Stimulated activated CD8-positive, alpha-beta memory T cell treated with anti-CD3 and anti-CD28 coated beads, Interleukin-4, amount 100 ng/mL, for 48 hours (primary cell): Measurements from ENCODE around the gene MEF2C.

Experiments
- DNase-seq: peaks from one replicate; pipeline ENCODE4 v3.0.0-alpha.2; 2020

MEF2C gene

GRCh38 chr5:88887342-88887741 is 4.4 kb upstream of the MEF2C start:
- DNase-seq: no peak

DNA sequence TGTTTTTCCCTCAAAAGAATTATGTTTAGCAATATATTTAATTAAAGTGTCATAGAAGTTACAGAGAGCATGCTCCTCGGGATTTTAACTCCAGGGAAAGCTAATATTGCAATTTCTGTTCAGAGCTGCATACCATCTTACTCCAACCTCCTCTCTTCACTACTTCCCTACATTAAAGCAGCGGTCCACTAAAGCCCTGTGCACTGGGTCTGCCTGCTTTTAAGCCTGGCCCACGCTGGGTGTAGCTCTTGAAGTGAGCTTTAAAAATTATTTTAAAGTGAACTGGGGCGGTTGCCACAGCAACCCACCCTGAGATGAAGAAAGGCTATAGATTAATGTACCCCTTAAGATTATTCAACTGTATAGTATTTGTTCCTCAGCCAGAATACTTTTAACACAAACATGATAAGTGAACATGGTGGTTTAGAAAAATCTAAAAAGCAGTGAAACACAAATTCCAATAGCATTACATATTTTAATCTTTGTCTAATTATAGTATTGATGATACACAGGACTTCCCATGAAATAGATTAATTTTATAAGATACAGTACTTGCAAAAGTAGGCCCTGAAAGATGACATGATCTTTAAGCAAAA is 3.9 kb upstream of the MEF2C start:
- DNase-seq: no peak

GRCh38 chr5:88886252-88886651 is 3.3 kb upstream of the MEF2C start:
- DNase-seq: no peak

DNA sequence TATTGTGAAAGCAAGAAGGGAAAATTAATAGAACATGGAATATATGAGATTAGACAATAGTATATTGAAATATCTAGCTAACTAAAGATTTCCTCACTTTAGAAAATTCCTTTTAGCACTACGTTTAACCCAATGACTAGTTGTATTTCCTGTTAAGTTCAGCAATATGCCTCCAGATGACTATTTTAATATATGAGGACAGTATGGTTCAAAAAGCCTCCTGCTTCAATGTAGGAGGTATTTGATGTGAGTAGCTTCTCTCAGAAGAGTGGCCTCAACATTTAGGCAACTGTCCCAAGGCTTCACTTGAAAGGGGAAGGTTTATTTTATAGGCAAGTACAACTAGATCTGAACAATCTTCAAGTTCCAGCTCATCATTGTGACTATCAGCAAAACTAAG is 2.0 kb upstream of the MEF2C start:
- no peak for DNase-seq

DNA sequence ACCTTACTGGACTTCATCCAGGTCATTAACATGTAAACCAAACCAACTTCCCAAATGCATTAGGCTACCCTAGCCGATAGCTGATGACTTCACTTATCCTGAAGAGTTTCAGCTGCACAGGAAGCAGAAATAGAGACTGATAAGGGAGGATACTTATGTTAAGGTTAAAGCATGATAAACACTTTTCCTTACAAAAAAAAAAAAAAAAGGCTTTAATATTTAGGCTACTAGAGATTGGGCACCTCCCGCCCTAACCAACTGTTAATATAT is 1.6 kb upstream of the MEF2C start:
- no peak for DNase-seq

GRCh38 chr5:88883836-88884607 is 1.0 kb upstream of the MEF2C start:
- peak; percentile 40 for DNase-seq

- no peak for DNase-seq
Measured at GRCh38 chr5:88882276-88883038, 527 bp downstream of the MEF2C start.

DNA sequence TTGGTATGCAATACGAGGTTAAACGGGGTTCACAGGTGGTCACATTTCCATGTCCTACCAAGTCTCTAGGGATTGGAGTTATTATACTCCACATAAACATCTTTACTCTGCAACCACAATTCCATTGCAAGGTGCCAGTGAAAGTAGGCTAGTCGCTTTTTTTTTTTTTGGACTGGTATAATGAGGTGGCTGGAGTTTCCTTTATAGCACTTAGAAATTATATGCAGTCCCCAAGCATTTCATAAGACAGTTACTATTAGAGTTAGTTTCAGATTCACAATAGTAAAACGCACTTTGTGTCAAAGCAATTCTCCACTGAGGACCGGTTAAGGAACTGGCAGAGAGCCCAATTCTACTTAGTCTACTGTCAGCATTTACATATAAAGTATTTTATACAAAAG is 1.4 kb downstream of the MEF2C start:
- no peak for DNase-seq

- DNase-seq: no peak
Measured at GRCh38 chr5:88880201-88880600, 2.8 kb downstream of the MEF2C start.

GRCh38 chr5:88879724-88880123 is 3.3 kb downstream of the MEF2C start:
- DNase-seq: no peak

DNA sequence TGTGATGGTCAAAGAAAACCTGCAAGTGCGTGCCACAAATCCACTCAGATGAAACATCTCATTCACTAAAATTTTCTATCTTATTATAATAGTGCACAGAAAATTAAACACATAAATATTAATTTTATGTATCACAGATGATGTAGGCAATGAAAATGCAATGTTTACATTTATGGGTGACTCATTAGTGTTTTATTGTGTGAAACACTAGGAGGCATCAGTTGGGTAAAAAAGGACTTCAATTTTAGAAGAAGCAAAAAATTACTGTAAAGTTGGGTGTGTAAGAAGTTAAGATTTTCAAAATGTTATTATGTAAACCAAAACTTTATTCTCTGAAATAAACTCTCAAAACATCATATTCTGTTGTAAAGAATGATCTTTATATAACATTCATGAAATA is 4.0 kb downstream of the MEF2C start:
- no peak for DNase-seq

DNA sequence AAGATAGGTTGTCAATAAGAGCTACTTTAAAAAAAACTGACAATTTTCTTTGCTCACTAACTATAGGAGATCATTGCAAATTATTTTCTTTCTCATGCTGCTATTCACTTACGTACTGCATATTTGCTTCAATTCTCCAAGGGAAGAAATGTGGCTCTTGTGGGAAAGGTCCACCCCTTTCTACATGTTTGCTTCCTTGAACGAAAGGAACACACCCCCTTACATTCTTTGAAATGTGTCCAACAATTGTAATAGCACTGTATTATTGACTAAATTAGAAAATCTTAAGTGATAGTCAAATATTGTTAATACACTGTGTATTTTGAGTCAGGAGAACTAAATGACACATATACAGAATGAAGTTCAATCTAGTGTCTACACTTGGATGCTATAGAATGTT is 5.2 kb downstream of the MEF2C start:
- no peak for DNase-seq

DNA sequence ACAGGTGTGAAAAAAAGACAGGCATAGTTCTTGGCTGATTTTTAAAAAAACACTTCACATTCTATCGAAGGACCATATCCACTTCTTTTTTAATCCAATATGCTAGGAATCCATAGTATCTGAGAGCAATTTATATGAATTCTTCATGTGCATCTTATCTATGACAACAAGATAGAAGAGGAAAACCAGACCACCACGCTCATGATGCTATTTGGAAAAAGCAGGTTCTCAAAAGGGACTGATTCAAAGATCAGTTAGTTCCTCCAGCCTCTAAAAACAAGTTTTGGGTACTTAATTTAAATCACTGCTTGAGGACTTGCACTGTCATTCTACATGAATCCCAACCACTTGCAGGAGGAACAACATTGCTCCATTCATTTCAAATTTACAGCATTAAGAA is 6.3 kb downstream of the MEF2C start:
- DNase-seq: no peak

DNA sequence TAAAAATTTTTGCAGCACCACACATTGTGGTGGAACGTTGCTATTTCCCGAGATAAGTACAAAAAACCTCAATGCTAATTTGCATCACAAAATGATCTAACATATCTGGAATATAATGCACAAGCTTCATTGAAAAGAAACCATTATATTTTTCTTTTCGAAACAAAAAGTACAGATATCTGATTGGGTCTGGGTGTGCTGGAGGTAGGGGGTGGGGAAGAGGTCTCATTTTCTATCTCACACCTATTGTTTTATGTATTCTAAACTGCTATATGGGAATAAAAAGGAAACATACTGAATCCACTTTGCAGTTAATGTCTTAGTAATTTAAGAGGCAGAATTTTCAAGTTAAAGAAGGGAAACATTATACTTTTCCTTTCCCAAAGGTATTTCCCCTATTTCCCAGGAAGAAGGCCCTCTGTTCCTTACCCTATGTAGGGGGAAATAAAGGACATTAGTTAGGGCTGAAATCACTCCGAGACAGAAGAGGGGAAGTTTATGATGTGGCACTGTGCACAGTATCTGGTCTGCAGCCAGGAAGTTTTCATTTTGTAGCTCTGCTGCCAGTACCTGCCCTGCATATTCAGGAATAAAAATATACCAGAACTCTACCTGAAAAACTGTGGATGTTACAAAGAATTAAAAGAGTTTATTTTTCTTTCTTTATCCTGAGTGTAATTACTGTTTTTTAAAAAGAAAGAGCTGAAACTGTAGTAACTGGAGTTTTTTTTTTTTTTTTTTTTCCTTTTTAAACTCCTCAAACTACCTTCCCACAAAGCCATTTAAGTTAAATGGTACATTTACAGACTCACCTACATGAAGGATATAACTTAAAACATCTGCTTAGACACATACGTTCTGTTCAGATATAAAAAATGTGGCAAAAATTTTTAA is 7.4 kb downstream of the MEF2C start:
- no peak for DNase-seq

DNA sequence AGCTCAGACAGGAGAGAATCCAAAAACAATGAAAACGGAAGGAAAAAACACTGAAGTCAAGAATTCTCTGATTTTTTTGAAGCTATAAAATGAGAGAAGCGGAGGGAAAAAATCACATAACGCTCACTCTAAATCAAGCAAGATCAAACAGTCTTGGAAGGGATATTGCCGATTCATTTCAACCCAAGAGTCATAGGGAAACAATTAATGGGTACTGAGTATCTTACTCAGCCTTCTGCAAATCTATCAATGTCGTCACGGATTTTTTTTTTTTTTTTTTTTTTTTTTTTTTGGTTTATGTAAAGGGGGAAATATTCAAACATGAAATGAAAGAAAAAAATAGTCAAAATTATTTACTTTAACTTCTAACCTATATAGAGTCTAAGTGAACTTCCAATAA is 9.5 kb downstream of the MEF2C start:
- DNase-seq: no peak

GRCh38 chr5:88872971-88873370 is 10.0 kb downstream of the MEF2C start:
- no peak for DNase-seq

DNA sequence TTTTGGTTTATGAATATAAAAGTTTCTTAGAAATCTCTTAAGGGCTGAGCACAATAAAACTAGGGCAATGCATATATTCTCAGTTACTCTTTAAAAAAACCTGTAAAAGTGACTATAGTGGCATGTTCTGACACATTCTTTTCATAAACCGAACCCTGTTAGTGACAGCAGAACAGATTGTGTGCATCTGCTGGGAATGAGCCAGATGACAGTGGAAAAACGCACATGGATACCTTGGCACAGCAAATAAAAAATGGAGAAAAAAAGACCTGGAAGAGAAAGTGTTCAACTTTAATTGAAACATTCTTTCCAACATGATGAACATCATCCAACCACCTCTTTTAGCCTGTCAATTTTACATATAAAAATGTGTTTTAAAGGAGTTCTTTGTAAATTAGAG is 12.7 kb downstream of the MEF2C start:
- DNase-seq: no peak

DNA sequence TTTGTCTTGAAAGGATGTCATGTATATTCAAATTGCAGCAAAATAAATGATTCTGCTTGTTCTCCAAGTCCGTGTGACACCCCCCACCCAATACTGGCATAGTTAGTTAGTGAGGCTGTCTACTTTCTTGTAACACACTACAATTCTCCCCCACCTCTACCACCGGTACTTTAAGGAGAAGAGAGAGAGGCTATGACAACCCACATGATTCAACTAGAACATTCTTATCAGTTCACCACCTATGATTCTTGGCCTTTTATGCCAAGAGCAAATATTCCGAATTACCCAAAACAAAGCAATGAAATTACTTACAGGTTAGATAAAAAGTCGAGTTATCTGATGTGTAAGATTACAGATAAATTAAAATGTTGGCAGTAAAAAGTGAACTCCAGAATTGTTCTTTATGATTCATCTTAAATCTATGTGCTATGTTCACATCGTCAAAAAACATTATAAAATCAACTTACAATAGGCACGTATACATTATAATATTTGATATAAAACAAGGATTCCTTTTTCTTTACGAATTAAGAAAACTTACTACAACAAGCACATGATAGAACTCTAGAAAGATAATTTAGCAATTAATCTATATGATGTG is 14.4 kb downstream of the MEF2C start:
- DNase-seq: no peak

DNA sequence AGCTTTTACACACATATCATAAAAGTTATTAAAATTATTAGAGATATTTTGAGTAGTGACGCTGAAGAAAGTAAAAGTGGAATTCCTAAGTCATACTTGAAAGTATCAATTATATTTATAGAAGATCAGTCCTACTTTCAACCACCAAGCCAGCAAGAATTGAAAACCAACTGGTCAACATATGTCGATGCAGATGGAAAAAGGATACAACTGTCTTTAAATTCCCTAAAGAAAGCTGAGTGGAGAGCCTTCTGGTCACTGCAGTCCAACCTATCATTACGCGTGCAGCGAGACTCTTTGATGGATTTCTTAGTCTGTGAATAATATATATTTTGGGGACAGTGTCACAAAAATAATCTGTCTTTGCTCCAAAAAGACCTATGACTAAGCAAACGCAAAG is 15.3 kb downstream of the MEF2C start:
- no peak for DNase-seq

- DNase-seq: no peak
Measured at GRCh38 chr5:88863523-88863922, 19.5 kb downstream of the MEF2C start.

DNA sequence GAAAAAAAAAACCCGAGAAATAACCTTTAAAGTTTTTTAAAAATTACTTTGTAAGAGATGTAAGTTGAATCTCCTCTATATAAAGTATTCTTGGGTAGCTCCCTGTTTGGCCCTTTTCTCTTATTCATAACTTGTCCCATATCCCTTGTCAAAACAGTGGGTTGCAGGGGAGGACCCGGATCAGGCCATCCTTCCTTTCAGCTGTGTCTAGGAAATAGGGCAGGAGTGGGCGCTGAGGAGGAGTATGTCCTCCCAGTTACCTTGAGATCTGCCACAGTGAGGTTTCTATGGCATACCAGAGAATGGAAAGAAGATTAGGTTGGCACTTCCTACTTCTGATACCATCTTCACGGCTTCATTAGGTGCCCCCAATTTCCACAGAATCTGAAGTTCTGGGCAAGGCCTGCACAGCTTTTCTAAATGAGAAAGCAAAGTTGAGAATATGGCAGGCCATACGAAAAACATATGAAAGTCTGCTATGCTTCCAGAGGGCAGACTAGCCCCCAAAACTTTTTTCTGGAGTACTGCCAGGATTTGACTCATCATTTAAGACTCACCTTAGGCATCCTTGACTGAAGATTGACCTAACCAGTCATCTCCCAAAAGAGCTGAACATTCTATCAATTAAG is 20.3 kb downstream of the MEF2C start:
- no peak for DNase-seq

- DNase-seq: no peak
Measured at GRCh38 chr5:88861231-88861630, 21.8 kb downstream of the MEF2C start.

GRCh38 chr5:88860501-88860900 is 22.5 kb downstream of the MEF2C start:
- no peak for DNase-seq
